Measurements from ENCODE around the gene COMT. TPM values are rescaled to one million over a fixed set of nuclear protein-coding genes. Genes with fewer than 3 reads are reported as not detected.

COMT gene
- total and polyA plus RNA-seq, 7 donors: 63.6 to 146 (median 117) TPM

DNA sequence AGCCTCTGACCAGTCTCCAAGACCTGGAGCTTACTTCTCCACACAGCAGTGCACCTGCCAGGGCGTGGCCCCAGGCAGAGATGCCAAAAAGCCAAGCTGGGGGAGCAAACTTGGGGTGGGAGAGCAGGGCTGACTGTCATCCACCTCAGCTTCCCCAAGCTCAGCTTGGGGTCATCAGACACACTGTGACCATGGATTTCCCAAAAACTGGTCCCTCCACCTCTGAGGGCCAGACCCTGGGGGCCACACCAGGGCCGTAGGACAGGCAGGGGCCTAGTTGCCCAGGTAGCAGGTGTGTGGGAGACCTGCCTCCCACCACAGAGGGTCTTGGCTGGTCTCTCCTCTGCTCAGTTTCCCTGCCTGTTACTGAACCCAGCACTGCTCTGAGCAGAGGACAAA, 44.4 kb downstream of the COMT start:
- ATAC-seq (no peak), DNase-seq (peak; percentile 11 to 31)
- H3K36me3 ChIP-seq (ENCODE audit: insufficient read depth in 1 of 2, low read depth in 1 of 2): peaks cover 0 to 4% of the 10 kb centered on the region in 2 donors

GRCh38 chr22:19986410-19987341, 45.1 kb downstream of the COMT start:
- H3K27ac ChIP-seq: peak overlapping the region; percentile 94
- H3K4me3 ChIP-seq: peak overlapping the region; percentile 82
- WGBS, 3 donors: 1% methylated on average over 42 to 76 of the region's 76 CpGs
- peak; percentile 85 to 91 for DNase-seq
- intact Hi-C loops (cut with DNase I): no loop called here
- TF ChIP-seq, protein P1, sequence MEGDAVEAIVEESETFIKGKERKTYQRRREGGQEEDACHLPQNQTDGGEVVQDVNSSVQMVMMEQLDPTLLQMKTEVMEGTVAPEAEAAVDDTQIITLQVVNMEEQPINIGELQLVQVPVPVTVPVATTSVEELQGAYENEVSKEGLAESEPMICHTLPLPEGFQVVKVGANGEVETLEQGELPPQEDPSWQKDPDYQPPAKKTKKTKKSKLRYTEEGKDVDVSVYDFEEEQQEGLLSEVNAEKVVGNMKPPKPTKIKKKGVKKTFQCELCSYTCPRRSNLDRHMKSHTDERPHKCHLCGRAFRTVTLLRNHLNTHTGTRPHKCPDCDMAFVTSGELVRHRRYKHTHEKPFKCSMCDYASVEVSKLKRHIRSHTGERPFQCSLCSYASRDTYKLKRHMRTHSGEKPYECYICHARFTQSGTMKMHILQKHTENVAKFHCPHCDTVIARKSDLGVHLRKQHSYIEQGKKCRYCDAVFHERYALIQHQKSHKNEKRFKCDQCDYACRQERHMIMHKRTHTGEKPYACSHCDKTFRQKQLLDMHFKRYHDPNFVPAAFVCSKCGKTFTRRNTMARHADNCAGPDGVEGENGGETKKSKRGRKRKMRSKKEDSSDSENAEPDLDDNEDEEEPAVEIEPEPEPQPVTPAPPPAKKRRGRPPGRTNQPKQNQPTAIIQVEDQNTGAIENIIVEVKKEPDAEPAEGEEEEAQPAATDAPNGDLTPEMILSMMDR (IDR thresholded peaks at IDR 0.05): no peak
- peak; percentile 74 to 80 (median 78) for ATAC-seq
- no peaks in the 10 kb centered on the region for H3K27me3 ChIP-seq (ENCODE audit: insufficient read depth in 3 of 3, low read length in 2 of 3)
- no peaks in the 10 kb centered on the region for H3K9me3 ChIP-seq
- H3K4me1 ChIP-seq: peaks cover 54% of the 10 kb centered on the region
- H3K36me3 ChIP-seq (ENCODE audit: insufficient read depth in 1 of 2, low read depth in 1 of 2): no peaks in the 10 kb centered on the region

More for the DNA sequence above, 44.4 kb downstream of the COMT start:
- TF ChIP-seq, protein P1 (IDR thresholded peaks at IDR 0.05): no peak
- 30 to 71% (median 48%) methylated on average over 2 of the region's 2 CpGs for WGBS, 3 donors
- Histone ChIP-seq H3K9me3 (no peaks in the 10 kb centered on the region), H3K4me1 (peaks cover 56% of the 10 kb centered on the region), H3K27ac (peak overlapping the region; percentile 94), H3K27me3 (ENCODE audit: insufficient read depth in 3 of 3, low read length in 2 of 3) (no peaks in the 10 kb centered on the region), H3K4me3 (peak overlapping the region; percentile 82)
- intact Hi-C loops (cut with DNase I): no loop called here

DNA sequence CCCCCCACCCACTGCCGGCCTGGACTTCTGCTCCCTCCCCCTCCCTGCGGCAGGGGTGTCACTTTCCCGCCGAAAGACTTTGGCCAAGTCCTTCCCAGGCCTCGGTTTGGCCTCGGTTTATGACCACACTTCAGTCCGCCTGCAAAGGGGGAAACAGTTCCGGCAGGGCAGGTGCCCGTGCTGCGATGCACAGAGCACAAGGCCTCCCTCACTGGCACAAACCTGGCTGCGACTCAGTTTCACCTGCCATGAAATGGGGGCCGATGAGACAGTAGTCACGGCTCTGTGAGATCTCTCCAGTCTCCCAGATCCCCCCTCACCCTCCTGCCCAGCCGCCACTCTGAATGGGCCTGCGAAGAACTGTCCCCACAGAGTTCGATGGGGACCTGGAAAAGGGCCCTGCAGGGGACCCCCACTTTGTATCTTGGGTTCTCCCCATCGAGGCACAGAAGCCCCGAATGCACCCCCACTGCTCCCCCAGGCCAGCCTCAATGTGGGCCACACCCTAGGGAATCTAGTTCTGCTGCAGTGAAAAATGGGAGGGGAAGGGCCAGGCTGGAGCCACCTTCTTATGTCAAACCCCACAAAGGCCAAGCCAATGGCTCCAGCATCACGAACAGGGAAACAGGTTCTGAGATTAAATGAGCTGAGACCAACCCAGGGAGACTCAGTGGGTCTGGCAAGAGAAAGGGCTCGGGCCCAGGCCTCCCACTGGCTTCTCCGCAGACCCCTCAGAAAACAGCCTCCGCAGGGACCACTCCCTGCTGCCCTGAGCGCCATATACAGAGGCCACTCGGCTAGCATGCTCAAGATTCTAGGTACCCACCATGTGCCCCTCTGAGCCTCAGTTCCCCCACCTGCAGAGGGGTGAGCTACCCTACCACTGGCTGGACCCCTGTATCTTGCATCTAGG, 46.1 kb downstream of the COMT start:
- H3K27ac ChIP-seq: peak overlapping the region; percentile 94
- intact Hi-C loops (cut with DNase I): no loop called here
- H3K9me3 ChIP-seq: no peaks in the 10 kb centered on the region
- WGBS, 3 donors: 53 to 66% (median 56%) methylated on average over 22 to 24 of the region's 24 CpGs
- TF ChIP-seq, protein P1 (IDR thresholded peaks at IDR 0.05): no peak
- peak in 1 of 2 donors; percentile 43 for DNase-seq
- H3K36me3 ChIP-seq (ENCODE audit: insufficient read depth in 1 of 2, low read depth in 1 of 2): no peaks in the 10 kb centered on the region
- H3K4me3 ChIP-seq: peak overlapping the region; percentile 82
- peaks cover 48% of the 10 kb centered on the region for H3K4me1 ChIP-seq
- no peak for ATAC-seq
- H3K27me3 ChIP-seq (ENCODE audit: insufficient read depth in 3 of 3, low read length in 2 of 3): no peaks in the 10 kb centered on the region

GRCh38 chr22:19988331-19988808, 46.8 kb downstream of the COMT start:
- TF ChIP-seq, protein P1 (IDR thresholded peaks at IDR 0.05): no peak

More at GRCh38 chr22:19988331-19988808, 46.8 kb downstream of the COMT start:
- Histone ChIP-seq H3K27me3 (ENCODE audit: insufficient read depth in 3 of 3, low read length in 2 of 3) (no peaks in the 10 kb centered on the region), H3K27ac (no peak overlapping the region), H3K9me3 (no peaks in the 10 kb centered on the region), H3K4me1 (peaks cover 41% of the 10 kb centered on the region), H3K4me3 (no peak overlapping the region), H3K36me3 (ENCODE audit: insufficient read depth in 1 of 2, low read depth in 1 of 2) (no peaks in the 10 kb centered on the region)
- WGBS, 3 donors: 95 to 99% (median 96%) methylated on average over 9 of the region's 9 CpGs
- DNase-seq: peak in 1 of 2 donors; percentile 39
- intact Hi-C loops (cut with DNase I): no loop called here
- no peak for ATAC-seq
